H1 (cell line): ENCODE data around the gene NRXN2. TPM values are rescaled to one million over a fixed set of nuclear protein-coding genes. Genes with fewer than 3 reads are reported as not detected.
A peak's percentile ranks its signal among the peaks of the same experiment; 100 is the strongest.

Experiments used
- CTCF ChIA-PET: fragments of 300-600 bp; sonication (Branson Sonifier 250); formaldehyde crosslinking; loops from one replicate; lab custom pipeline; 2021; ENCODE audit not compliant: partially characterized antibody; lab: Charles Lee
- POLR2A ChIA-PET: fragments of 300-600 bp; sonication (Branson Sonifier 250); formaldehyde crosslinking; loops from one replicate; lab custom pipeline; 2021; ENCODE audit warnings: inconsistent platforms; ENCODE audit not compliant: partially characterized antibody; lab: Charles Lee
- DNase-seq, 2 experiments: peaks; one replicate each; pipeline versions ENCODE4 v3.0.0 to v3.0.0-alpha.2; 2010 to 2022; ENCODE audit warnings: low spot score in 2 of 2, low read depth in 1 of 2, mixed read lengths in 1 of 2
- FAIRE-seq: peaks from 2 replicates; lab custom pipeline; 2011; peaks lifted over from hg19 to GRCh38; lab: Jason Lieb, UNC
- H2AFZ ChIP-seq: 2 replicates; pipeline ENCODE4 v1.8.1; 2012; ENCODE audit warnings: low read length, inconsistent platforms
- H2AK5ac ChIP-seq: 2 replicates; pipeline ENCODE4 v1.6.1; 2013; ENCODE audit warnings: low read depth, low read length
- H2BK120ac ChIP-seq: replicated peaks from 2 replicates; pipeline ENCODE3; 2013; ENCODE audit warnings: low read depth, low read length, inconsistent platforms
- H2BK12ac ChIP-seq: 2 replicates; pipeline ENCODE4 v1.6.1; 2013; ENCODE audit warnings: low read depth, low read length
- H2BK15ac ChIP-seq: 2 replicates; pipeline ENCODE4 v1.6.1; 2013; ENCODE audit warnings: low read length
- H2BK20ac ChIP-seq: 2 replicates; pipeline ENCODE4 v1.6.1; 2013; ENCODE audit warnings: low read length
- H2BK5ac ChIP-seq: 2 replicates; pipeline ENCODE4 v1.6.1; 2013; ENCODE audit warnings: low read depth, low read length
- H3K14ac ChIP-seq: 2 replicates; pipeline ENCODE4 v1.6.1; 2013; ENCODE audit warnings: inconsistent platforms; ENCODE audit not compliant: insufficient read length
- H3K18ac ChIP-seq: 2 replicates; pipeline ENCODE4 v1.6.1; 2013; ENCODE audit warnings: low read length; ENCODE audit errors: extremely low read depth
- H3K23ac ChIP-seq: 2 replicates; pipeline ENCODE4 v1.6.1; 2013; ENCODE audit warnings: inconsistent platforms; ENCODE audit not compliant: insufficient read length
- H3K23me2 ChIP-seq: 2 replicates; pipeline ENCODE4 v1.6.1; 2013; ENCODE audit warnings: low read depth, low read length
- H3K27ac ChIP-seq: 2 replicates; pipeline ENCODE4 v1.6.1; 2011; ENCODE audit warnings: low read depth, low read length, inconsistent platforms
- H3K27me3 ChIP-seq, 4 experiments: replicated peaks in 1 of 4; 1 replicate in 1 of 4; 2 replicates in 3 of 4; pipeline versions ENCODE4 v1.6.1 to v1.8.1; 2011 to 2013; ENCODE audit warnings: low read length in 3 of 4, mild to moderate bottlenecking in 3 of 4, inconsistent platforms in 2 of 4, mixed read lengths in 2 of 4, moderate library complexity in 1 of 4; ENCODE audit not compliant: control insufficient read depth in 3 of 4, insufficient read depth in 3 of 4; ENCODE audit errors: extremely low read depth in 1 of 4
- H3K36me3 ChIP-seq, 4 experiments: 2 replicates each; pipeline versions ENCODE4 v1.6.1 to v1.8.1; 2011 to 2013; ENCODE audit warnings: mild to moderate bottlenecking in 4 of 4, low read length in 3 of 4, moderate library complexity in 2 of 4, control low read depth in 1 of 4, inconsistent platforms in 1 of 4; ENCODE audit not compliant: insufficient read depth in 4 of 4, control insufficient read depth in 2 of 4
- H3K4ac ChIP-seq: replicated peaks from 2 replicates; pipeline ENCODE3; 2013; ENCODE audit warnings: low read length, low read depth, mixed read lengths, inconsistent platforms; ENCODE audit not compliant: insufficient read length
- H3K4me1 ChIP-seq, 4 experiments: replicated peaks in 1 of 4; 1 replicate in 1 of 4; 2 replicates in 3 of 4; pipeline versions ENCODE4 v1.6.1 to v1.8.1; 2011 to 2013; ENCODE audit warnings: low read length in 3 of 4, inconsistent platforms in 2 of 4, mixed read lengths in 1 of 4; ENCODE audit not compliant: insufficient read depth in 4 of 4, control insufficient read depth in 3 of 4
- H3K4me2 ChIP-seq, 2 experiments: 2 replicates each; pipeline versions ENCODE4 v1.6.1 to v1.8.1; 2011 to 2013; ENCODE audit warnings: low read depth in 2 of 2, low read length in 2 of 2, control low read depth in 1 of 2, inconsistent platforms in 1 of 2, mild to moderate bottlenecking in 1 of 2; ENCODE audit not compliant: insufficient read depth in 1 of 2
- H3K4me3 ChIP-seq, 4 experiments: fragments of 200-600, 300-600 bp in 1 of 4; sonication (generic), shearing (Covaris generic), sonication (Bioruptor Twin) in 1 of 4; 2 replicates each; pipeline versions ENCODE4 v1.5.1 to v1.8.1; 2011 to 2016; ENCODE audit warnings: low read length in 4 of 4, low read depth in 3 of 4, control low read depth in 2 of 4, inconsistent platforms in 2 of 4, mild to moderate bottlenecking in 2 of 4, mixed read lengths in 1 of 4, moderate library complexity in 1 of 4; ENCODE audit not compliant: insufficient read depth in 2 of 4; ENCODE audit errors: extremely low read depth in 1 of 4
- H3K56ac ChIP-seq: replicated peaks from 2 replicates; pipeline ENCODE3; 2013; ENCODE audit warnings: low read depth, mild to moderate bottlenecking, mixed read lengths, low read length, inconsistent platforms; ENCODE audit not compliant: insufficient read length
- H3K79me1 ChIP-seq: 2 replicates; pipeline ENCODE4 v1.6.1; 2013; ENCODE audit warnings: low read depth, low read length, control low read depth
- H3K79me2 ChIP-seq, 2 experiments: 2 replicates each; pipeline versions ENCODE4 v1.6.1 to v1.8.1; 2012 to 2013; ENCODE audit warnings: low read length in 2 of 2, mild to moderate bottlenecking in 2 of 2, inconsistent platforms in 1 of 2; ENCODE audit not compliant: insufficient read depth in 2 of 2, control insufficient read depth in 1 of 2
- H3K9ac ChIP-seq, 4 experiments: replicated peaks in 1 of 4; 1 replicate in 1 of 4; 2 replicates in 3 of 4; pipeline versions ENCODE4 v1.6.1 to v1.8.1; 2011 to 2013; ENCODE audit warnings: low read depth in 3 of 4, low read length in 3 of 4, control low read depth in 2 of 4, mild to moderate bottlenecking in 2 of 4, moderate library complexity in 2 of 4, inconsistent platforms in 1 of 4; ENCODE audit errors: extremely low read depth in 1 of 4
- H3K9me3 ChIP-seq, 2 experiments: 2 replicates each; pipeline versions ENCODE4 v1.6.1 to v1.8.1; 2012 to 2013; ENCODE audit warnings: mild to moderate bottlenecking in 2 of 2, moderate library complexity in 2 of 2, control low read depth in 1 of 2, inconsistent platforms in 1 of 2, low read depth in 1 of 2, low read length in 1 of 2, mixed read lengths in 1 of 2; ENCODE audit not compliant: insufficient read depth in 2 of 2
- H4K20me1 ChIP-seq, 2 experiments: replicated peaks in 1 of 2; 2 replicates each; pipeline versions ENCODE3 to v1.8.1; 2011 to 2013; ENCODE audit warnings: inconsistent platforms in 2 of 2, low read length in 2 of 2, mild to moderate bottlenecking in 1 of 2; ENCODE audit not compliant: insufficient read depth in 2 of 2, control insufficient read depth in 1 of 2
- H4K5ac ChIP-seq: 2 replicates; pipeline ENCODE4 v1.6.1; 2013; ENCODE audit warnings: low read length, low read depth, mixed read lengths, inconsistent platforms; ENCODE audit not compliant: insufficient read length
- H4K8ac ChIP-seq: 2 replicates; pipeline ENCODE4 v1.8.0; 2013; ENCODE audit warnings: mild to moderate bottlenecking, moderate library complexity, low read length, inconsistent platforms; ENCODE audit not compliant: insufficient read depth; ENCODE audit errors: extremely low read depth
- H4K91ac ChIP-seq: replicated peaks from 2 replicates; pipeline ENCODE3; 2013; ENCODE audit warnings: low read length, mixed read lengths, inconsistent platforms; ENCODE audit not compliant: insufficient read length
- CTCF ChIP-seq, 3 experiments: IDR thresholded peaks; 1 replicate in 2 of 3; 2 replicates in 1 of 3; pipeline versions ENCODE4 v1.5.1 to v1.6.1; 2011; ENCODE audit warnings: low read length in 3 of 3, mild to moderate bottlenecking in 3 of 3, inconsistent platforms in 2 of 3, low read depth in 1 of 3, moderate library complexity in 1 of 3; ENCODE audit not compliant: insufficient read depth in 1 of 3; ENCODE audit errors: control extremely low read depth in 1 of 3
- EZH2 ChIP-seq: fragments of 200-600 bp; sonication (generic); IDR thresholded peaks from 2 replicates; pipeline ENCODE4 v1.7.1; 2012; ENCODE audit warnings: low read depth, mild to moderate bottlenecking, moderate library complexity, low read length, inconsistent platforms; ENCODE audit not compliant: severe bottlenecking
- KDM4A ChIP-seq: IDR thresholded peaks from one replicate; pipeline ENCODE4 v1.7.1; 2012; ENCODE audit warnings: low read depth, mild to moderate bottlenecking, moderate library complexity, low read length, inconsistent platforms; ENCODE audit not compliant: severe bottlenecking
- POLR2AphosphoS5 ChIP-seq: IDR thresholded peaks from 2 replicates; pipeline ENCODE4 v1.6.1; 2011; ENCODE audit warnings: low read depth, low read length
- RBBP5 ChIP-seq: IDR thresholded peaks from 2 replicates; pipeline ENCODE4 v1.7.1; 2012; ENCODE audit warnings: low read depth, mild to moderate bottlenecking, inconsistent platforms, low read length, moderate library complexity, borderline replicate concordance
- SIN3A ChIP-seq, 2 experiments: IDR thresholded peaks in 1 of 2; conservative IDR thresholded peaks in 1 of 2; 2 replicates each; pipeline ENCODE4 v1.6.1; 2011 to 2012; ENCODE audit warnings: low read length in 2 of 2, improper control_type of control experiment in 1 of 2, low read depth in 1 of 2, mild to moderate bottlenecking in 1 of 2
- WGBS, 2 experiments: shearing (Covaris generic) in 1 of 2; methylation state at CpG; one replicate each; pipeline versions ENCODE4 v1.1.6 to v1.1.7; 2013 to 2015; ENCODE audit warnings: low lambda C conversion rate in 2 of 2, mixed read lengths in 2 of 2, inconsistent platforms in 1 of 2, low coverage in 1 of 2, missing lambda C conversion rate in 1 of 2; ENCODE audit not compliant: insufficient replicate concordance in 2 of 2, insufficient coverage in 1 of 2, insufficient read length in 1 of 2; ENCODE audit errors: extremely low coverage in 1 of 2, missing lambda C conversion rate in 1 of 2; 5-methylcytosine and 5-hydroxymethylcytosine counted together
- polyA plus RNA-seq, 7 experiments: library from polyadenylated mRNA; depleted of rRNA in 3 of 7; stranded (reverse) in 5 of 7; unstranded in 2 of 7; fragments of >200 nt in 5 of 7; fragments of 200-250 nt in 2 of 7; gene quantifications; 1 replicate in 5 of 7; 2 replicates in 1 of 7; 4 replicates in 1 of 7; pipeline versions ENCODE4 v1.2.1 to v1.2.3, GENCODE V29; 2011 to 2013; ENCODE audit warnings: missing spikeins in 2 of 7, mixed read lengths in 2 of 7
- total RNA-seq: library from RNA; stranded (reverse); fragmentation: NEBNext Ultra II Directional; extraction: Animal tissue kit (Norgen Biotek cat#: 25700); gene quantifications from 2 replicates; pipeline ENCODE4 v1.2.1, GENCODE V29; 2021

NRXN2 gene
- total and polyA plus RNA-seq, 2 of the 8 experiments (the other 6 are each of a cell fraction or from before 2014, with no cell fraction given), result 1.3 to 11.5 TPM

GRCh38 chr11:64743591-64744543 lies 20.9 kb upstream of the NRXN2 start, which contains the start of gene RASGRP2:
RASGRP2 (minus strand) TSS chr11:64744142; CDS start chr11:64742866, 1,276 bp downstream.
- no peak within 1 kb of the TSS for H3K23ac ChIP-seq
- H3K4me3 ChIP-seq, result peak within 1 kb of the TSS; percentile 48 to 67 (median 57)
- no peaks in the 10 kb centered on the region for H3K79me1 ChIP-seq
- no peak within 1 kb of the TSS for H3K27ac ChIP-seq
- H3K56ac ChIP-seq, result peak within 1 kb of the TSS; percentile 81
- H2BK5ac ChIP-seq, result peak within 1 kb of the TSS; percentile 66; the same call in 1 of the 2 replicates
- no peaks in the 10 kb centered on the region for H3K79me2 ChIP-seq
- H2AK5ac ChIP-seq, result no peak within 1 kb of the TSS
- H3K18ac ChIP-seq, result peak within 1 kb of the TSS; percentile 65
- H3K4me2 ChIP-seq, result peak within 1 kb of the TSS; percentile 87 to 89
- ChIA-PET POLR2A (interaction anchor here (0.8 to 42.9 kb wide), 8 partner anchors 8 to 372 kb away, joined by 3 to 1087 read pairs (median 4); partner anchors contain the start of genes PYGM and SF1), CTCF (interaction anchor here (0.8 to 23.7 kb wide), 15 partner anchors 8 to 111 kb away, joined by 3 to 376 read pairs (median 5); partner anchors contain the start of gene PYGM)
- 8% methylated on average over 57 of the region's 57 CpGs; no CpG with 5 or more reads in 1 of the 2 experiments for WGBS, 2 experiments
- H3K4me1 ChIP-seq, result peaks cover 4 to 33% (median 29%) of the 10 kb centered on the region in 4 experiments
- H3K23me2 ChIP-seq, result peaks cover 35% of the 10 kb centered on the region
- peak within 1 kb of the TSS; percentile 20; the same call in 1 of the 2 replicates for H2BK15ac ChIP-seq
- peak within 1 kb of the TSS in 1 of 4 experiments; percentile 6; a peak in 1 of 7 replicates for H3K9ac ChIP-seq
- 0 out of 2 replicates have a peak within 1 kb of the TSS, but pooled peaks have one; percentile 26 for H4K8ac ChIP-seq
- FAIRE-seq, result no peak
- no peaks in the 10 kb centered on the region for H4K20me1 ChIP-seq
- no peaks in the 10 kb centered on the region for H3K36me3 ChIP-seq
- no peak within 1 kb of the TSS for H2AFZ ChIP-seq
- H3K27me3 ChIP-seq, result peaks cover 0 to 32% (median 19%) of the 10 kb centered on the region in 4 experiments; a peak in 5 of 7 replicates
- peak within 1 kb of the TSS; percentile 78 for H4K91ac ChIP-seq
- no peak within 1 kb of the TSS for H3K14ac ChIP-seq
- peak within 1 kb of the TSS; percentile 19 for H3K4ac ChIP-seq
- H3K9me3 ChIP-seq, result no peaks in the 10 kb centered on the region
- peak in 1 of 2 experiments; percentile 95 for DNase-seq
- peak within 1 kb of the TSS; percentile 30 for H4K5ac ChIP-seq
- peak within 1 kb of the TSS; percentile 61; the same call in 1 of the 2 replicates for H2BK20ac ChIP-seq
- no peak within 1 kb of the TSS for H2BK120ac ChIP-seq
- peak within 1 kb of the TSS; percentile 98; the same call in 1 of the 2 replicates for H2BK12ac ChIP-seq
- TF ChIP-seq POLR2AphosphoS5, result 0 out of 2 replicates have a peak, but pooled peaks have one; percentile 17
- TF ChIP-seq KDM4A, result peak; percentile 23
- no peak; the same call in 1 of the 2 replicates for TF ChIP-seq RBBP5
- TF ChIP-seq EZH2, result peak; percentile 44
- peak in 2 of 3 experiments; percentile 79 to 84; a peak in 3 of 4 replicates for TF ChIP-seq CTCF (IDR thresholded peaks at IDR 0.05; ENCODE audit: control extremely low read depth in 1 of 3, insufficient read depth in 1 of 3, low read depth in 1 of 3, low read length in 3 of 3)
- TF ChIP-seq SIN3A (conservative IDR thresholded peaks at IDR 0.05 in 1 of 2, IDR thresholded peaks at IDR 0.05 in 1 of 2; ENCODE audit: low read depth in 1 of 2, low read length in 2 of 2), result 0 out of 4 replicates have a peak, but pooled peaks of 1 of the 2 experiments have one; percentile 34
